Activated CD4-positive, CD25-positive, alpha-beta regulatory T cell treated with anti-CD3 and anti-CD28 coated beads, Interleukin-2, amount 50 U/mL, for 72 hours (primary cell): ENCODE results near the gene GABPB2.

Source experiments
- DNase-seq: peaks from one replicate; pipeline ENCODE4 v3.0.0; 2021

The GABPB2 gene

GRCh38 chr1:151134991-151135390 lies 64.4 kb downstream of the GABPB2 start:
- DNase-seq = peak; percentile 20

- DNase-seq = peak; percentile 25
Measured at GRCh38 chr1:151135433-151136385, 65.1 kb downstream of the GABPB2 start.

- DNase-seq = peak; percentile 6
Measured at GRCh38 chr1:151137789-151138188, 67.2 kb downstream of the GABPB2 start.

GRCh38 chr1:151142411-151143056 lies 72.0 kb downstream of the GABPB2 start:
- no peak for DNase-seq

GRCh38 chr1:151143057-151143435 lies 72.5 kb downstream of the GABPB2 start:
- no peak for DNase-seq

- no peak for DNase-seq
Measured at GRCh38 chr1:151143986-151144385, 73.4 kb downstream of the GABPB2 start.

- no peak for DNase-seq
Measured at GRCh38 chr1:151144474-151145303, 74.1 kb downstream of the GABPB2 start.

GRCh38 chr1:151145304-151146071 lies 74.9 kb downstream of the GABPB2 start:
- DNase-seq = no peak

GRCh38 chr1:151146072-151146411 lies 75.5 kb downstream of the GABPB2 start:
- DNase-seq = no peak

- peak; percentile 86 for DNase-seq
Measured at GRCh38 chr1:151146412-151147131, 76.0 kb downstream of the GABPB2 start, which contains the start of gene SEMA6C. Gene SEMA6C, minus strand, starts transcription at chr1:151146631. Its CDS starts 4,010 bp downstream, at chr1:151142621.

- DNase-seq = no peak
Measured at GRCh38 chr1:151147132-151147503, 76.6 kb downstream of the GABPB2 start.

- no peak for DNase-seq
Measured at GRCh38 chr1:151147665-151148064, 77.1 kb downstream of the GABPB2 start.

GRCh38 chr1:151156515-151156819 lies 85.9 kb downstream of the GABPB2 start, which contains the start of gene TNFAIP8L2:
Gene TNFAIP8L2, plus strand, starts transcription at chr1:151156649. Its CDS starts 2,049 bp downstream, at chr1:151158698.
- DNase-seq = peak; percentile 77

- peak; percentile 54 for DNase-seq
Measured at GRCh38 chr1:151157067-151157531, 86.5 kb downstream of the GABPB2 start.

- DNase-seq = no peak
Measured at GRCh38 chr1:151158326-151158725, 87.8 kb downstream of the GABPB2 start.

- DNase-seq = no peak
Measured at GRCh38 chr1:151158751-151159251, 88.2 kb downstream of the GABPB2 start.

GRCh38 chr1:151159373-151159772 lies 88.8 kb downstream of the GABPB2 start:
- no peak for DNase-seq

- no peak for DNase-seq
Measured at GRCh38 chr1:151164732-151165280, 94.2 kb downstream of the GABPB2 start.

- DNase-seq = no peak
Measured at GRCh38 chr1:151165281-151165737, 94.7 kb downstream of the GABPB2 start.

- DNase-seq = peak; percentile 91
Measured at GRCh38 chr1:151165738-151166504, 95.4 kb downstream of the GABPB2 start, which contains the start of the genes LYSMD1 and SCNM1. Gene LYSMD1, minus strand, starts transcription at chr1:151165902. Its CDS starts 644 bp downstream, at chr1:151165258. Gene SCNM1, plus strand, starts transcription at chr1:151166144. Its CDS starts 9 bp downstream, at chr1:151166153.
